ENCODE results near the gene CDC42BPA.

GRCh38 chr1:227192163-227192562, 126.1 kb downstream of the CDC42BPA start:
- TF ChIP-seq ZNF546 (CRISPR knock-in tag; conservative IDR thresholded peaks at IDR 0.05), result no peak
- no peak for TF ChIP-seq CTCF (CRISPR knock-in tag; IDR thresholded peaks at IDR 0.05)
